ENCODE measurements around the gene CDCP1. TPM values are rescaled to one million over a fixed set of nuclear protein-coding genes. Genes with fewer than 3 reads are reported as not detected.

Gene CDCP1
- total RNA-seq, 3 donors from 2014 or later (not counting 1 experiment from before 2014, with no cell fraction given), result 0.38 to 0.61 (median 0.48) TPM

GRCh38 chr3:45084820-45085816, 61.1 kb downstream of the CDCP1 start:
- intact Hi-C loops (cut with micrococcal nuclease), result no loop called here
- H3K27me3 ChIP-seq (ENCODE audit: control insufficient read depth, insufficient read depth, low read length), result no peaks in the 10 kb centered on the region
- H3K9me3 Mint-ChIP-seq, result no peaks in the 10 kb centered on the region

DNA sequence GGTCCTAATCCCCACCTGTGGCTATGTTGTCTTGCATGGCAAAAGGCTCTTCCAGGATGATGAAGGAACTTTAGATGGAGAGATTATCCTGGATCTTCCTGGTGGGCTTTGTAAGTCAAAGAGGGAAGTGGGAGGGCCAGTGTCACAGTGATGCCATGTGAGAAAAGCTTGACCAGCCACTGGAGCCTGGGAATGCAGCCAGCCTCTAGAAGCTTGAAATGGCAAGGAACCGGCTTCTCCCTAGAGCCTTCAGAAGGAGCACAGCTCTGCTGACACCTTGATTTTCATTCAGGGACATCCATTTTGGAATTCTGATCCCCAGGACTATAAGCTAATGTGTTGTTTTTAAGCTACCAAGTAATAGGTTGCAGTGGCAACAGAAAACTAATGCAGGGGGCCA, 61.8 kb downstream of the CDCP1 start:
- Mint-ChIP-seq H3K4me3 (no peak overlapping the region), H3K9me3 (no peaks in the 10 kb centered on the region), H3K27me3 (ENCODE audit: low read depth in 2 of 2) (peaks cover 6 to 9% of the 10 kb centered on the region in 2 donors), H3K27ac (no peak overlapping the region), H3K4me1 (no peaks in the 10 kb centered on the region), H3K36me3 (no peaks in the 10 kb centered on the region)
- intact Hi-C loops (cut with micrococcal nuclease), result no loop called here
- ATAC-seq (no peak), DNase-seq (no peak)
- H3K27ac ChIP-seq (ENCODE audit: low read length), result no peak overlapping the region
- WGBS (ENCODE audit: insufficient coverage), result 94% methylated on average over 1 of the region's 1 CpG
- no peaks in the 10 kb centered on the region for H3K9me3 ChIP-seq (ENCODE audit: control insufficient read depth, insufficient read depth, low read length)
- TF ChIP-seq CTCF (IDR thresholded peaks at IDR 0.05), result no peak
- H3K36me3 ChIP-seq (ENCODE audit: control insufficient read depth, insufficient read depth, low read length), result no peaks in the 10 kb centered on the region
- H3K4me1 ChIP-seq (ENCODE audit: control insufficient read depth, insufficient read depth, low read length), result no peaks in the 10 kb centered on the region
- H3K27me3 ChIP-seq (ENCODE audit: control insufficient read depth, insufficient read depth, low read length), result no peaks in the 10 kb centered on the region
- H3K4me3 ChIP-seq (ENCODE audit: low read length), result no peak overlapping the region

More at GRCh38 chr3:45084820-45085816, 61.1 kb downstream of the CDCP1 start:
- Mint-ChIP-seq H3K27ac (no peak overlapping the region), H3K27me3 (ENCODE audit: low read depth in 2 of 2) (peaks cover 7 to 15% of the 10 kb centered on the region in 2 donors), H3K36me3 (no peaks in the 10 kb centered on the region), H3K4me3 (no peak overlapping the region), H3K4me1 (no peaks in the 10 kb centered on the region)
- Histone ChIP-seq H3K27ac (ENCODE audit: low read length) (no peak overlapping the region), H3K4me3 (ENCODE audit: low read length) (no peak overlapping the region), H3K9me3 (ENCODE audit: control insufficient read depth, insufficient read depth, low read length) (no peaks in the 10 kb centered on the region), H3K36me3 (ENCODE audit: control insufficient read depth, insufficient read depth, low read length) (no peaks in the 10 kb centered on the region), H3K4me1 (ENCODE audit: control insufficient read depth, insufficient read depth, low read length) (no peaks in the 10 kb centered on the region)
- no peak for TF ChIP-seq CTCF (IDR thresholded peaks at IDR 0.05)
- DNase-seq (no peak), ATAC-seq (no peak)
- 90% methylated on average over 11 of the region's 13 CpGs for WGBS (ENCODE audit: insufficient coverage)

- H3K4me1 ChIP-seq (ENCODE audit: control insufficient read depth, insufficient read depth, low read length), result no peaks in the 10 kb centered on the region
- TF ChIP-seq CTCF (IDR thresholded peaks at IDR 0.05), result no peak
- no peak overlapping the region for H3K27ac ChIP-seq (ENCODE audit: low read length)
- WGBS (ENCODE audit: insufficient coverage), result 80% methylated on average over 6 of the region's 6 CpGs
- Mint-ChIP-seq H3K27me3 (ENCODE audit: low read depth in 2 of 2) (peaks cover 6 to 7% of the 10 kb centered on the region in 2 donors), H3K9me3 (no peaks in the 10 kb centered on the region), H3K4me1 (no peaks in the 10 kb centered on the region), H3K36me3 (no peaks in the 10 kb centered on the region), H3K27ac (no peak overlapping the region), H3K4me3 (no peak overlapping the region)
- ATAC-seq (no peak), DNase-seq (no peak)
- no peak overlapping the region for H3K4me3 ChIP-seq (ENCODE audit: low read length)
- H3K36me3 ChIP-seq (ENCODE audit: control insufficient read depth, insufficient read depth, low read length), result no peaks in the 10 kb centered on the region
- no peaks in the 10 kb centered on the region for H3K27me3 ChIP-seq (ENCODE audit: control insufficient read depth, insufficient read depth, low read length)
- no peaks in the 10 kb centered on the region for H3K9me3 ChIP-seq (ENCODE audit: control insufficient read depth, insufficient read depth, low read length)
- intact Hi-C loops (cut with micrococcal nuclease), result no loop called here
Observed at GRCh38 chr3:45083023-45083422, 63.2 kb downstream of the CDCP1 start.

Measured in natural killer cell (primary cell).